NCI-H1930 (cell line): ENCODE results near the gene ADRA2B.
"Not testable (repeated sequence)": the region's sequence is repeated elsewhere in the genome, so short reads cannot be mapped to it uniquely, and the experiment has no call there.

Experiments used
- DNase-seq, 2 experiments: peaks; one replicate each; lab custom pipeline; 2025; lab: John Stamatoyannopoulos, UW

The ADRA2B gene

GRCh38 chr2:96150007-96150640, 33.8 kb upstream of the ADRA2B start:
- no peak for DNase-seq

- no peak for DNase-seq
These were observed 32.2 kb upstream of the ADRA2B start for GRCh38 chr2:96148410-96149217.

- DNase-seq: no peak
These were observed 31.3 kb upstream of the ADRA2B start for GRCh38 chr2:96147593-96148201.

- no peak for DNase-seq
These were observed 30.7 kb upstream of the ADRA2B start for GRCh38 chr2:96146881-96147592.

GRCh38 chr2:96146153-96146880, 29.9 kb upstream of the ADRA2B start:
- no peak for DNase-seq

- DNase-seq: no peak
These were observed 29.4 kb upstream of the ADRA2B start for GRCh38 chr2:96145848-96146152.

- peak in 1 of 2 experiments; percentile 26 for DNase-seq
These were observed 28.9 kb upstream of the ADRA2B start, which contains the start of gene DUSP2 for GRCh38 chr2:96145036-96145847. TSS of gene DUSP2 (minus strand) at chr2:96145440. CDS start at chr2:96145354, 86 bp downstream.

GRCh38 chr2:96144481-96145035, 28.2 kb upstream of the ADRA2B start:
- DNase-seq: no peak

GRCh38 chr2:96143848-96144480, 27.6 kb upstream of the ADRA2B start:
- no peak for DNase-seq

- DNase-seq: no peak
These were observed 27.0 kb upstream of the ADRA2B start for GRCh38 chr2:96143231-96143847.

- no peak for DNase-seq
These were observed 26.1 kb upstream of the ADRA2B start for GRCh38 chr2:96142217-96143113.

GRCh38 chr2:96141624-96141967, 25.2 kb upstream of the ADRA2B start:
- DNase-seq: not testable (repeated sequence)

GRCh38 chr2:96140941-96141623, 24.7 kb upstream of the ADRA2B start:
- DNase-seq: no peak

- no peak for DNase-seq
These were observed 22.9 kb upstream of the ADRA2B start for GRCh38 chr2:96139181-96139758.

GRCh38 chr2:96138179-96139145, 22.1 kb upstream of the ADRA2B start, which contains the start of gene ASTL:
TSS of gene ASTL (minus strand) at chr2:96138502. CDS start at chr2:96138436, 66 bp downstream.
- DNase-seq: peak in 1 of 2 experiments; percentile 10
